HG03354 (cell line): ENCODE results near the gene GULP1.
"Not testable (repeated sequence)": the region's sequence is repeated elsewhere in the genome, so short reads cannot be mapped to it uniquely, and the experiment has no call there.

Experiments used
- ATAC-seq: cut with Tn5 transposase; IDR thresholded peaks from one replicate; pipeline ENCODE4 v1.9.1; 2021; ENCODE audit warnings: mild to moderate bottlenecking; ENCODE audit not compliant: unreplicated experiment, poor library complexity, severe bottlenecking

GULP1 gene, protein sequence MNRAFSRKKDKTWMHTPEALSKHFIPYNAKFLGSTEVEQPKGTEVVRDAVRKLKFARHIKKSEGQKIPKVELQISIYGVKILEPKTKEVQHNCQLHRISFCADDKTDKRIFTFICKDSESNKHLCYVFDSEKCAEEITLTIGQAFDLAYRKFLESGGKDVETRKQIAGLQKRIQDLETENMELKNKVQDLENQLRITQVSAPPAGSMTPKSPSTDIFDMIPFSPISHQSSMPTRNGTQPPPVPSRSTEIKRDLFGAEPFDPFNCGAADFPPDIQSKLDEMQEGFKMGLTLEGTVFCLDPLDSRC

DNA sequence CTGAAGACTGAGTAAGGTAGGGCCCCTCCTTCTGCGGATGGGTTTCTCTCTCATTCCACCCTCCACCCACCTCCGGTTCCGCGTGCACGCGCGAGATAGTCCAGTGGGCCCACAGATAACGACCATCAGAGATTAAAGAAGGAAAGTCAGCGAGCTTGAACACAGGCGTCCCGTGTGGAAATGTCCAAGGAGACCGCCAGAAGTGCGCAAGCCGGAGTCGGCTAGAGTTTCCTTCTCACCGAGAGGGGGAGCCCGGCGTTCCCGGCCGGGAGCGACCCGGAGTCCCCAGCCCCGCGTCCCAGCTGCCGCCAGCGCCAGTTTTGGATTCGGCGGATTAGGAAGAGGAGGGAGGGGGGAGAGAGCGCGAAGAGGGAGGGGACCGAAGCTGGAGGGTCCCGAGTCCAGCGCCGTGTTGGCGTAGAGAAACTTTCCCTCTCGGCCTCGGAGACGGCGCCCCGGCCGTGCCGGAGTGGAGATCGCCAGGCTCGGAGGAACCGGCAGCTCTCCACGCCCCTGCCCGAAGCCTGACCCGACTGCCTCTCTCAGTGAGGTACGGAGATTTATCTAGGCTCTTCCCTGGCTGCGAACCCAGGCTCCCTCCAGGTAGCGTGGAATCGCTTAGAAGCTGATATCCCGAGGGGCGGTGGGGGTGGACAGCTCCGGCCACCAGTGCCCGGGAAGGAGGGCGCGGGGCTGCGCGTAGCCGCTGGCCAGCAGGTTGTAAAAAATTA lies at the start of gene GULP1:
Gene GULP1 (plus strand): TSS at position 258 of the 731 bp plus-strand sequence. CDS start 185,829 bp downstream, outside the sequence.
- ATAC-seq = no peak

DNA sequence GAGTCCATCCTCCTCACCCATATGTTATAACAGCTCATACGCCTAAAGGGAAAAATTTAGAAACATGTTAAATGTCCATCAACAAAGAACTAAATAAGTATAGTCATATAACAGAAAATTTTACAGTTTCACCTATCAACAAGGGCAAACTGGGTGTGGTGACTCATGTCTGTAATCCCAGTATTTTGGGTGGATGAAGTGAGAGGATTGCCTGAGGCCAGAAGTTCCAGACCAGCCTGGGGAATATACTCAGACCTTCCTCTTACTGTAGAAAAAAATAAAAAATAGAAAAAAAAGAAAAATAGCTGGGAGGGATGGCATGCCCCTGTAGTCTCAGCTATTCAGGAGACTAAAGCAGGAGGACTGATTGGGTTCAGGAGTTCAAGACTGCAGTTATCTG lies 48.3 kb upstream of the GULP1 start:
- ATAC-seq = no peak

DNA sequence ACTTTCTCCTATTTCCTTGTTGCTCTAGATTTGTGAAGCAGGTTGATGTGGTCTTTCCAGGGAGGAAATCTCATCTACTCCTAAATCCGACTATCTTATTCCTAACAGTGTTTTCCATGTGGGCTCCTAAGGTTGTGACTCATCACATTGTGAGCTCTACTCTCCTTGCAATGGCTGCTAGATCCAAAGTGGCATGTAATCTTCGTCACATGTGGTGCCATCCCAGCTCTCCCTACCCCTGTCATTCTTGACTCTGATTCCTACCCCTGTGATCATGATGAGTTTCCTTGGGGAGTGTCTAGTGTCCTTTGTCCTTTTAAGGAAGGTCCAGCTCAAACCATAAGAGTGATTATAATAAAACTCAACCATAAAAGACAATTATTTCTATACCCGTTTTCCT lies 47.3 kb upstream of the GULP1 start:
- no peak for ATAC-seq

DNA sequence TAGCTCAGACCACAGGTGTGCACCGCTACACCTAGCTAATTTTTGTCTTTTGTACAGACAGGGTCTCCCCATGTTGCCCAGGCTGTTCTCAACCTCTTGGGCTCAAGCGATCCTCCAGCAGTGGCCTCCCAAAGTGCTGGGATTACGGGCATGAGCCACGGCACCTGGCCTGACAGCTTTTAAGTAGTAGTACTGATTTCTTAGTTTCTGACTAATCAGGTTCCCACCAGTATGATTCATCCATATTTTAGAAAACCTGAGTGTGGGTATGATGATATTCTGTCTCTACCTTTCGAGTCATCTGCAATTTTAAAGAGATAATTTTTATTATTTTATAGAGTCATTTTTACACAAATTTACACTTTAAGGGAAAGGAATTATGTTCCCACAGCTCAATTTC lies 46.4 kb upstream of the GULP1 start:
- ATAC-seq = no peak

DNA sequence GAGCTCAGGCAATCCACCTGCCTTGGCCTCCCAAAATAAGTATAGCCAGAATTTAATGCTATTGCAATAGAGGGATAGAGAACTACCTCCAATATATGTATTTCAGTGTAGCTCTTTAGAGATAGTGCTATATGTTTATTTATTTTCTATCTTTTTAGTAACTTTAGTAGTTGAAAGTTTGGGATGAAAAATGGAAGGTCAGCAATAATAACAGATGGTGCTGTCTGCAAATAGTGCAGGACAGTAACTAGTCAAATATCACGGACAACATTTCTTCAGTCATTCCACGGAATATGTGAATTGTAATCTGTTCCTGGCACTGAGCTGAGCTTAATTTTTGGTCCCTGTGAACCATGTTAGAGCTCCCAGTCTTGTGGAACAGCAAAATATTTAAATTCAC lies 43.2 kb upstream of the GULP1 start:
- ATAC-seq = no peak

DNA sequence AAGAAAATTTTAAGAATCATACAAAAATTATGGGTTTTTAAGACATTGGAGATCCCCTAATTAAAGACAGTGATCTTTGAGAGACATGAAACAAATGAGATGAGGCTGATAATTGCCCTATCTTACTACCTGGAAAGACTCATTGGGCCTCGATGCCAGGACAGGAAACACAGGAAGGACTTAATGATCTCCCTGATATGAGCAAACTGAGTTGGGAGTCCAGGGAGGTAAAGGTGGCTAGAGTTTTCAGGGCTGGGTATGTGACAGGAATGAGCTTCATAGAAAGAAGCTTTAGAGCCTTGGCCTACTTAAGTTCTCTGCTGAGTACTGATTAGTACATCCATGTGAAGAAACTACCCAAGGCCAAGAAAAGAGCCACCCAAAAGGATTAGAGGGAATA lies 40.6 kb upstream of the GULP1 start:
- ATAC-seq = no peak

DNA sequence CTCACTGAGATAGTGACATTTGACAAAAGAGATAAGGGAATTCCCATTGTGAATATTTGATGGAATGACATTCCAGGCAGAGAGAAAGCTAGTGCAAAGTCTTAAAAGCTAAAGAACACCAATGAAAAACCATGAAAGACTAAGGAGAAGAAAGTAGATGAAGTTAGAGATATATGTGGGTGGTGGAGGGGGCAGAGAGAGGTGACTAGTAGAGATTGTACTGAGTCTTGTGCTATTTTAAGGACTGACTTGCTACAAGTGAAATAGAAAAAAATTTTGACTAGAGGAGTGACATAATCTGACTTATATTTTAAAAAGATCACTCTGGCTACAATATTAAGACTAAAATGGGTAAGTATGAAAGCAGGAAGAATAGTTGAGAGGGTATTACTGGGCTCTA lies 35.3 kb upstream of the GULP1 start:
- no peak for ATAC-seq

DNA sequence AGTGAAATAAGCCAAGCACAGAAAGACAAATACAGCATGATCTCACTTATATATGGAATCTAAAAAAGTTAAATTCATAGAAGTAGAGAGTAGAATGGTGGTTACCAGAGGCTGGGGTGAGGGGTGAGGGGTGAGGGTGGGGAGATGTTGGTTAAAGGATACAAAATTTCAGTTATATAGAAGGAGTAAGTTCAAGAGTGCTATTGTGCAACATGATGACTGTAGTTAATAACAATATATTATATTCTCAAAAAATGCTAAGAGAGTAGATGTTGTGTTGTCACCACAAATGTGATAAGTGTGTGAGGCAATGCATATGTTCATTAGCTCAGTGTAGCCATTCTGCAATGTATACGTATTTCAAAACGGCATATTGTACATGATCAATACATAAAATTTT lies 26.4 kb upstream of the GULP1 start:
- ATAC-seq = no peak

DNA sequence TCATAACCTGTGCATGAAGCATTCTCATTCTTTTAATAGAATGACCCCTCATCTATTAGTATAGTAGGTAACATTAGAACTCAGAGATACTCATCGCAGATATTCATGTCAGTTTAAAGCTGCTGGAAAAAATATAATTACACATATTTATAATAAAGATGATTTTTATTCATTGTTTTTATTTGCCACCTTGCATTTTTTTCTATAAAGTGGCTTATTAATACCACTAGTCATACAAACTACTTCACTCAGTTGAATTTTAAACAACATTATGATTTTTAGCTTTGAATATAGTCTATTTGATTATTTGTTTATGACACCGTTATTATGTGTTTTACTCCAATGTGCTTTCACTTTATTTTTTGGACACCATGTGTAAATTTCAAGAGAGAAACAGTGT lies 23.9 kb upstream of the GULP1 start:
- ATAC-seq = no peak

DNA sequence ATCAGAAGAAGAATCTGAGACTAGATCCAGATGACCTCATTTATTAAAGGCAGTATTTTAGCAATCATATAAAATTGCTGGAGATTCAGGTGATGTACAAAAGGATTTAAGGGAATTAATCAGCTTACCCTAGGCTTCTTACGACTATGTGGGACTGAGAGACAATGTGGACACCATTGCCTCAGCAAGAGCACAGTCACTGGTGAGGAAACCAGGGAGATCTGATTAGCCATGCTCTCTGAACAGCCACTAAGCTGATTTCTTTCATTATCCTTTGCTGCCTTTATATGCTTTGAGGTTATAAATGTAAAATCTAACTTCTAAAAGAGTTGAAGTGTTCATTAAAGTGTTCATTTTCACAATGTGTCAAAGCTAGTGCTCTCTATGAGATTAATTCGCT lies 22.7 kb upstream of the GULP1 start:
- no peak for ATAC-seq

DNA sequence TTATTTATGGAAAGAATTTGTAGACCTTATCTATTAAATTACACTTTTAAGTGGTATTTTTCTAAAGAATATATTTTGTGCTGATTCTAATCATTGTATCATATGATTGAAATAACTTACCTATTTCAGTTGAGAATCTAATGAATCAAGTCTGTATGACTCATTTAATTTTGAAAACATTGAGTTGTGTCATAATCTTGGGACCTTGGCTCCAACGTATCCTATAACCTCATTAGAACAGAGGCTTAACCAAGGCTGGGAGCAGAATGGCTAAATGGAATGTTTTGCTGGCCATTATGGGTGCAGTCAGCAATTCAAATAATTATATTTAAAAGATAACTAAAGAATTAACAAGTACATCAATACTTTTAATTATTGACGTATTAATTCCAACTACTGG lies 19.6 kb upstream of the GULP1 start:
- ATAC-seq = no peak

DNA sequence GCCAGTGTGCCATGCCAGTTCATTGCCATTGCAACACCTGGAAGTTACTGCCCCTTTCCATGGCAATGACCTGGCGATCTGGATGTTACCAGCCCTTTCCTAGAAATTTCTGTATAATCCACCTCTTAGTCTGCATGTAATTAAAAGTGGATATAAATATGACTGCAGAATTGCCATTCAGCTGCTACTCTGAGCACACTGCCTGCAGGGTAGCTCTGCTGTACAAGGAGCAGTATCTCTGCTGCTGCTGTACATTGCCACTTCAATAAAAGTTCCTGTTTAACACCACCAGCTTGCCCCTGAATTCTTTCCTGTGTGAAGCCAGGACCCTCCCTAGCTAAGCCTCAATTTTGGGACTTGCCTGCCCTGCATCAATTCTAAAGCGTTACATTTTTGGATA lies 17.4 kb upstream of the GULP1 start:
- no peak for ATAC-seq

DNA sequence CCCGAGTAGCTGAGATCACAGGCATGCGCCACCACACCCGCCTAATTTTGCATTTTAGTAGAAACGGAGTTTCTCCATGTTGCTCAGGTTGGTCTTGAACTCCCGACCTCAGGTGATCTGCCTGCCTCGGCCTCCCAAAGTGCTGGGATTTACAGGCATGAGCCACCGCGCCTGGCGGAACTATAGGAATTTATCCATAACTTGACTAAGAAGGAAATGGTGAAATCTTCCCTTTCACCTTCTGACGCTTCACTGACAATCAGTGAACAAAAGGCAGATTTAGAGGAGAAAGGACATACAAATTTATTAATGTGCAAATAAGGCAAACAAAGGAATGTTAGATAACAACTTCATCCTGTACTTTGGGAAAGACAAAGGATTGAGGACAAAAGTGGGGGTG lies 15.4 kb upstream of the GULP1 start:
- ATAC-seq = no peak

DNA sequence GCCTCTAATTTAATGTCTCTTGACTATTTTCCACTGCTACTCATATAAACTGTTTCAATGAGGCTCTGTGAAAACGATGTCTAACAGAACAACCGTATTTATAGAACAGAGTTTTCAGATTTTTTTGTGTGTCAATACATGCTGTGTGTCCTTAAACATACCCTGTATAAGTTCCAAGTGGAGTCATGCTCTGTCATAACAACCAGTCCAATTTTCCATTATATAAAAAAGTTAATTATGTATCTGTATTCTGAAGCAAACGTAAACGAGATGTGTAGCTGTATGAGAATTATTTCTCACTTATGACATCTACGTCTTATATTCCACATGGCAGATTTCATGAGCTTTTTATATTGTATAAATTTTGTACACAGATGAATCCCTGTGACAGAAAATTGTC lies 13.9 kb upstream of the GULP1 start:
- ATAC-seq = no peak

DNA sequence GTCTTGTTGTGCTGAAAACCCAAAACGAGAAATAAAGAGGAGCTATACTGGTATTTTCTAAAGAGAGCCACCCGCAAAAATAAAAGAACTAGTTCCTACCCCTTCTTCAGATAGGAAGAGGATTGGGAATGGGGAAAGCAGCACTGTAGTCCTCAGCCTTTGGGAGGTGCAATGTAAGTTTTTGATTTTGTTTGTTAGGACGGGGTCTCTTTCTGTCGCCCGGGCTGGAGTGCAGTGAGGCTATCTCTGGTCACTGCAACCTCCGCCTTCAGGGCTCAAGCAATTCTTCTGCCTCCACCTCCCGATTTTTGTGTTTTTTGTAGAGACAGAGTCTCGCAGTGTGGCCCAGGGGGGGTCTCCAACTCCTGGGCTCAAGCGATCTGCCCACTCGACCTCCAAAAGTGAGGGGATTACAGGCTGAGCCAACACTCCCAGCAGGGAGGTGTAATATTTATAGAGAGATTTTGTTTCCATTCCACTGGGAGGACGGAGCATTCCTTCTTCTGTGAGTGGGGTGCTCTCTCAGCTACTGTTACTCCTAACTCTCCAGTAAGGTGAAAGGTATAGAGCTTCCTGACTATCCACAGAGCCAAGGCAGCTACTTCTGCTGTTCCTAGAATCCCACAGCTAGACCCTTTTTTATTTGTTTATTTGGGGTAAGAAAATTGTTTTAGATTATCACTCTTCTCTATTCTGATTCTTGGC lies 13.1 kb upstream of the GULP1 start:
- no peak for ATAC-seq

DNA sequence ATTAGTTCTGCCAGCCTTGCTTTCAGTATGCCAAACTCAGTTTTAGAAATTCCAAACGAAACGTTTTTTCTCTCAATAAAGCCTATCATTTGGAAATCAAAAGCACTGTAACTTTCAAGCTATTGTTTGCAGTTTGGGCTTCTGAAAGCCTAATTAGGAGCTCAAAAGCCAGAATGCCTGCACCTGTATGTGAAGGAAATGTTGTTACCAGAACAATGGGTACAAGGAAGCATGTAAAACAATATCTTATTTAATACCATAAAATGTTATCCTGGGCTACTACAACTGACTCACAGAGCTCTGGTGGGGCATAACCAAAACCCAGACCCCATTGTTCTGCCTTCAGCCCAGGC lies 12.6 kb upstream of the GULP1 start:
- ATAC-seq = no peak

DNA sequence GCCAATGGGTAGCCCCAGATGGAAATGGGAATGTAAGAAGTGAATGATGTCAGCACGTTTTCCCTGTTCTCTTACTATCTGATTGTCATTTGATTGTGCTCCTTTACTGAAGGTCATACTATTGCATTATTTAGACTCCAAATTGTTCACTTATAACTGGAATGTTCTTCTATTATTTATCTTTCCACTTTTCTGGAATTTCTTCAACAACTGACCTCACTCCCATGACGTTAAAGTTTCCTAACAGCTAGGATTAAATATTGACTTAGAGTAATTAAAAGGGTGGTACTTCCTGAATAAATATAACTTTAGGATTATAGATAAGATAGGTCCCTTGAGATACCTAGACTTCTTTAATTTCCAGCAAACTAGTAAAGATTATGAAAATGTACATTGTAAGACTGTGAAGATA lies 10.9 kb upstream of the GULP1 start:
- no peak for ATAC-seq

DNA sequence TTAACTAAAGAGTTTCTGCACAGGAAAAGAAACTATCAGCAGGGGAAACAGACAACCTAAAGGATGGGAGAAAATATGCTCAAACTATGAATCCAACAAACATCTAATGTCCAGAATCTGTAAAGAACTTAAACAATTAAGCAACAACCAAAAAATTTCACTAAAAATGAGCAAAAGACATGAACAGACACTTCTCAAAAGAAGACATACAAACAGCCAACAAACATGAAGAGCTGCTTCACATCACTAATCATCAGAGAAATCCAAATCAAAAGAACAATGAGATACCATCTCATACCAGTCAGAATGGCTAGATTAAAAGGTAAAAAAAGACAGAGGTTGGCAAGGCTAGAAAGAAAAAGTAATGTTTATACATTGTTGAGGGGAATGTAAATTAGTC lies 8.8 kb upstream of the GULP1 start:
- no peak for ATAC-seq

DNA sequence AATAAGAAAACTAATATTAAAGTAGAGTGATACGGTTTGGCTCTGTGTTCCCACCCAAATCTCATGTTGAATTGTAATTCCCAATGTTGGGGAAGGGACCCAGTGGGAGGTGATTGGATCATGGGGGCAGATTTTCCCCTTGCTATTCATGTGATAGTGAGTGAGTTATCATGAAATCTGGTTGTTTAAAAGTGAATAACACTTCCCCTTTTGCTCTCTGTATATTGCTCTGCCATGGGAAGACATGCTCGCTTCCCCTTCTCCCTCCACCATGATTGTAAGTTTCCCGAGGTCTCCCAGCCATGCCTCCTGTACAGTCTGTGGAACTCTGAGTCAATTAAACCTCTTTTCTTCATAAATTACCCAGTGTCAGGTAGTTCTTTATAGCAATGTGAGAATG lies 7.4 kb upstream of the GULP1 start:
- ATAC-seq = not testable (repeated sequence)

DNA sequence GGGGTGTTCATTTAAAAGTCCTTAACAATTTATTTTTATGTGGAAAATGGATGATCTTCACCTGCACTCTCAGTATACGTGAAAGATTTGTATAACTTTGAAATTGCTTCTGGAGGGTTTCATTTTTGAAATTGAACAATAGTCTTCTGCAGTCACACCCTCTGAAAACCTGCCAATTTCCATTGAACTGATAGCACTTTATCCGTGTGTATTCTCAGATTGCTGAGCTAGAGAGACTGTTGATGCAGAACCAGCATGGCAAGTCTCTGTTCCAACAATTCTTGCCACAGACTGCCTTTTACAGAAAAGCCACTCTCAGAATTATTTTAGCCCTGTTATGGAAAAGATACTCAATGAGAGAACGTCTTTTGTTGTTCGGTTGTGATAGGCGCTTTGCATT lies 6.6 kb upstream of the GULP1 start:
- no peak for ATAC-seq

DNA sequence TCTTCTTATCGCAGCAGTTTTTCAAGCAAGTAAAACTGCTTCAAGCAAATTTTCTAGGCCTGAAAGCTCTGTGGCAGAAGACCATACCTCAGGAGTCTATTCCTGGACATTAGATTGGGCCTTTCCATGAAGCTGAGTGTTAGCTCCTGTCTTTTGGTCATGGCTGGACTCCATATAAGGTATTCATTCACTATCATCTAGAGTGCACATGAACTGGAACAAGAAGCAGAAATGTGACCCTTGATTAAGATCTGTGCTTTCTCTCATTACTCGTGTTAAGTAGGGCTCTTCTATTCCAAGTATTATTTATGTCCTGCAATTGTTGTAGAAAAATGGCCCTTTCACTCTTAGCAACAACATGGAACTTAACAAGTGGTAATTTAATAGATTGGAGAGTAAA lies 5.9 kb upstream of the GULP1 start:
- no peak for ATAC-seq
